Measurements from ENCODE around the gene C13orf46.

C13orf46 gene

DNA sequence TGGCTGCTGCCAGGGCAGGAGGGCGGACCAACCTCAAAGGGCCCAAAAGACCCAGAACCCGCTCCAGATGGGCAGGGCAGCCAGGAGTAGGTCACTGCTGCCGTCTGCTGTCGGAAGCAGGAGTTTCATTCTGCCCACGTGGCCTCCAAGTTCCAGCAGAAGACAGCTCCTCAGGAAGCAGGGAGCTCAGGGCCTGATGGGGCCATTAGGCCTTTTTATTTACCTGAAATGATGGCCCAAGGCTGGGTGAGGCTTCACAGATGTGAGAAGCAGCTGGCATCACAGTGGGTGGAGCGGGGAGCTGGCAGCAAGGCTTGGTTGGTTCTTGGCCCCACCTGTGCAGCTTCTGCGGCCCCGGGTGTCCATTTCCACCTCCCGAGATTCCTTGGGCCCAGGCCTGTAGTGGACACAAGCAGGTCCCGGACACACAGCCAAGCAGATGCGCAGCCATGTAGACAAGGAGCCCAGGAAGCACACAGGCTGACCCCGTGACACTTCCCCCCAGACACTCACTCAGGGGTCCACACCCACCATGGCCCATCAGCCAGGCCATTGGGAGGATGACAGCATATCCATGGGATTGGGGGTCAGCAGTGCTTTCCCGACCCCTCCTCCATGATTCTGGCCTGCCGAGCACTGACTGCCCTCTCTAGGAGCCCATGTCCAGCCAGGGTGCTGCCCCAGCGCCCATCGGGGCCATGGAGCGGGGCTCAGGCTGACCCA is 26.4 kb downstream of the C13orf46 start:
- H3K27ac ChIP-seq (replicated peaks) = no peak overlapping the region
- DNase-seq (ENCODE audit: low read depth in 1 of 2, low spot score in 1 of 2) = no peak
- TF ChIP-seq SPI1 (IDR thresholded peaks at IDR 0.05; ENCODE audit: borderline replicate concordance, low read depth) (no peak), GABPA (IDR thresholded peaks at IDR 0.05; ENCODE audit: low read depth) (no peak), POLR2AphosphoS5 (IDR thresholded peaks at IDR 0.05; ENCODE audit: low read depth) (no peak)
- TF ChIP-seq, protein P1, sequence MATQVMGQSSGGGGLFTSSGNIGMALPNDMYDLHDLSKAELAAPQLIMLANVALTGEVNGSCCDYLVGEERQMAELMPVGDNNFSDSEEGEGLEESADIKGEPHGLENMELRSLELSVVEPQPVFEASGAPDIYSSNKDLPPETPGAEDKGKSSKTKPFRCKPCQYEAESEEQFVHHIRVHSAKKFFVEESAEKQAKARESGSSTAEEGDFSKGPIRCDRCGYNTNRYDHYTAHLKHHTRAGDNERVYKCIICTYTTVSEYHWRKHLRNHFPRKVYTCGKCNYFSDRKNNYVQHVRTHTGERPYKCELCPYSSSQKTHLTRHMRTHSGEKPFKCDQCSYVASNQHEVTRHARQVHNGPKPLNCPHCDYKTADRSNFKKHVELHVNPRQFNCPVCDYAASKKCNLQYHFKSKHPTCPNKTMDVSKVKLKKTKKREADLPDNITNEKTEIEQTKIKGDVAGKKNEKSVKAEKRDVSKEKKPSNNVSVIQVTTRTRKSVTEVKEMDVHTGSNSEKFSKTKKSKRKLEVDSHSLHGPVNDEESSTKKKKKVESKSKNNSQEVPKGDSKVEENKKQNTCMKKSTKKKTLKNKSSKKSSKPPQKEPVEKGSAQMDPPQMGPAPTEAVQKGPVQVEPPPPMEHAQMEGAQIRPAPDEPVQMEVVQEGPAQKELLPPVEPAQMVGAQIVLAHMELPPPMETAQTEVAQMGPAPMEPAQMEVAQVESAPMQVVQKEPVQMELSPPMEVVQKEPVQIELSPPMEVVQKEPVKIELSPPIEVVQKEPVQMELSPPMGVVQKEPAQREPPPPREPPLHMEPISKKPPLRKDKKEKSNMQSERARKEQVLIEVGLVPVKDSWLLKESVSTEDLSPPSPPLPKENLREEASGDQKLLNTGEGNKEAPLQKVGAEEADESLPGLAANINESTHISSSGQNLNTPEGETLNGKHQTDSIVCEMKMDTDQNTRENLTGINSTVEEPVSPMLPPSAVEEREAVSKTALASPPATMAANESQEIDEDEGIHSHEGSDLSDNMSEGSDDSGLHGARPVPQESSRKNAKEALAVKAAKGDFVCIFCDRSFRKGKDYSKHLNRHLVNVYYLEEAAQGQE (IDR thresholded peaks at IDR 0.05; ENCODE audit: insufficient replicate concordance, low read depth) = no peak
- TF ChIP-seq, protein P2, sequence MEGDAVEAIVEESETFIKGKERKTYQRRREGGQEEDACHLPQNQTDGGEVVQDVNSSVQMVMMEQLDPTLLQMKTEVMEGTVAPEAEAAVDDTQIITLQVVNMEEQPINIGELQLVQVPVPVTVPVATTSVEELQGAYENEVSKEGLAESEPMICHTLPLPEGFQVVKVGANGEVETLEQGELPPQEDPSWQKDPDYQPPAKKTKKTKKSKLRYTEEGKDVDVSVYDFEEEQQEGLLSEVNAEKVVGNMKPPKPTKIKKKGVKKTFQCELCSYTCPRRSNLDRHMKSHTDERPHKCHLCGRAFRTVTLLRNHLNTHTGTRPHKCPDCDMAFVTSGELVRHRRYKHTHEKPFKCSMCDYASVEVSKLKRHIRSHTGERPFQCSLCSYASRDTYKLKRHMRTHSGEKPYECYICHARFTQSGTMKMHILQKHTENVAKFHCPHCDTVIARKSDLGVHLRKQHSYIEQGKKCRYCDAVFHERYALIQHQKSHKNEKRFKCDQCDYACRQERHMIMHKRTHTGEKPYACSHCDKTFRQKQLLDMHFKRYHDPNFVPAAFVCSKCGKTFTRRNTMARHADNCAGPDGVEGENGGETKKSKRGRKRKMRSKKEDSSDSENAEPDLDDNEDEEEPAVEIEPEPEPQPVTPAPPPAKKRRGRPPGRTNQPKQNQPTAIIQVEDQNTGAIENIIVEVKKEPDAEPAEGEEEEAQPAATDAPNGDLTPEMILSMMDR (IDR thresholded peaks at IDR 0.05; ENCODE audit: insufficient read depth, low read length) = no peak
- H3K27me3 ChIP-seq (ENCODE audit: insufficient read depth, poor library complexity, severe bottlenecking) = no peaks in the 10 kb centered on the region
- no peak overlapping the region for H3K4me3 ChIP-seq (replicated peaks; ENCODE audit: insufficient read depth, low read length)

DNA sequence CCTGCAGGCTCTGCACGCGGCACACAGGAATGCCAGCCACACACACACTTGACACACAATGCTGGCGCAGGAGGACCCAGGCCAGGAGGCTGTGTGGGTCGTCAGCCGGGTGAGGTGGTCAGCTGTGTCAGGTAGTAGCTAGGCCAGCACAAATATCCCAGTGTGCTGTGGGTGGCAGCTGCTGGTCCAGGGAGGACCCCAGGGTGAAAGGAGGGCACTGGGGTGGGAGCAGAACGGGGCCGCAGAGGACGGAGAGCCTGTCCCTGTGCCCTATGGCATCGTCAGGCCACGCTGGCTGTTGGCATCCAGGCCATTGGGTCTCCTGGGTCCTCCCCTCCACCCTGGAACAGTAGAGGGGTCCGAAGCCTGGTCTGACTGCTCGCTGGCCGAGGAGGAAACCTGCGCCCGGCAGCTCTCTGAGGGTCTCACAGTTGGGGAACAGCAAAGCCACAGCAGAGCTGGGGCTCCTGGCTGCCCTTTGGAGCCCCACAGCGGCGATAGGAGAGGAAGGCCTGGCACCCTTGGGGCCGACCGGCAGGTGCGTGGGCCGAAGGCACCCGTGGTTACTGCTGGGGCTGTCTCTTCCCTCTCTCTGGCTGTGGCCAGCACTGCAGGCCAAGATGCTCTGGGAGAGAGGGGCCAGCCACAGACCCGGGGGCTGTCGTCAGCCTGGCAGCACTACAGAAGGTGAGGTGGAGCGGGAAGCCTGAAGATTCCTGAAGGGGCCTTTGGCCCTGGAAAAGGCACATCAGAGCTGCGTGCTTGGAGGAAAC is 27.3 kb downstream of the C13orf46 start:
- no peak for DNase-seq (ENCODE audit: low read depth in 1 of 2, low spot score in 1 of 2)
- Histone ChIP-seq H3K27me3 (ENCODE audit: insufficient read depth, poor library complexity, severe bottlenecking) (peaks cover 5% of the 10 kb centered on the region), H3K27ac (replicated peaks) (no peak overlapping the region), H3K4me3 (replicated peaks; ENCODE audit: insufficient read depth, low read length) (no peak overlapping the region)
- TF ChIP-seq, protein P2 (IDR thresholded peaks at IDR 0.05; ENCODE audit: insufficient read depth, low read length) = no peak
- TF ChIP-seq SPI1 (IDR thresholded peaks at IDR 0.05; ENCODE audit: borderline replicate concordance, low read depth) = no peak
- TF ChIP-seq, protein P1 (IDR thresholded peaks at IDR 0.05; ENCODE audit: insufficient replicate concordance, low read depth) = no peak
- TF ChIP-seq GABPA (IDR thresholded peaks at IDR 0.05; ENCODE audit: low read depth) = no peak
- no peak for TF ChIP-seq POLR2AphosphoS5 (IDR thresholded peaks at IDR 0.05; ENCODE audit: low read depth)

DNA sequence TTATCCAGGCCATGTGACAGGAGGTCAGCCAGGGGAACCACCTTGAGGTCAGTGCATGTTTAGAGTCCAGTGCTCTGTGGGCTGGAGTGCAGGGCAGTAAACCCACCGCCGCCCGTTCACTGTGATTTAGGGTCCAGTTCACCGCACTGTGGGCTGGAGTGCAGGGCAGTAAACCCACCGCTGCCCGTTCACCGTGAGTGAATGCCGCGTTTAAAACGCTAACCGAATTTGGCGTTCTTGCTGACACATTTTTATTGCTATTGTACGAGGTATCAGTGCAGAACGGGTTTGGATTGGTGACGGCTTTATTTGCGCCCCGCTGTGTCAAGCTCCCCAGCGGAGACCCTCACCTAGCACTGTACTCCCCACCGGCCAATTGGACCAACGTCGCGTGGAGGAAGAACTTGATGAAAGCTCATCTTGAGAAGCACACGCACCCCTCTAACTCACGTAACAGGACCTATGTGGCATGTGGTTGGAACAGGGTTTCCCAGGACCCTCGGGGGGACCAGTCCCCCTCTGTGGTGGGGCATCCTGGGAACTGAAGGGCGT is 27.9 kb downstream of the C13orf46 start:
- no peak for DNase-seq (ENCODE audit: low read depth in 1 of 2, low spot score in 1 of 2)
- Histone ChIP-seq H3K4me3 (replicated peaks; ENCODE audit: insufficient read depth, low read length) (no peak overlapping the region), H3K27me3 (ENCODE audit: insufficient read depth, poor library complexity, severe bottlenecking) (peaks cover 5% of the 10 kb centered on the region), H3K27ac (replicated peaks) (no peak overlapping the region)
- TF ChIP-seq, protein P2 (IDR thresholded peaks at IDR 0.05; ENCODE audit: insufficient read depth, low read length) = no peak
- TF ChIP-seq, protein P1 (IDR thresholded peaks at IDR 0.05; ENCODE audit: insufficient replicate concordance, low read depth) = no peak
- TF ChIP-seq SPI1 (IDR thresholded peaks at IDR 0.05; ENCODE audit: borderline replicate concordance, low read depth) = no peak
- no peak for TF ChIP-seq GABPA (IDR thresholded peaks at IDR 0.05; ENCODE audit: low read depth)
- TF ChIP-seq POLR2AphosphoS5 (IDR thresholded peaks at IDR 0.05; ENCODE audit: low read depth) = no peak

Data from HL-60 (cell line).